HL-60 (cell line): ENCODE data around the gene TLR5.

ENCODE experiments used
- GABPA ChIP-seq: IDR thresholded peaks from 2 replicates; pipeline ENCODE4 v1.6.1; 2012; ENCODE audit warnings: low read depth
- POLR2AphosphoS5 ChIP-seq: IDR thresholded peaks from 2 replicates; pipeline ENCODE4 v1.6.1; 2012; ENCODE audit warnings: low read depth
- SPI1 ChIP-seq: IDR thresholded peaks from 2 replicates; pipeline ENCODE4 v1.6.1; 2012; ENCODE audit warnings: low read depth, mild to moderate bottlenecking, borderline replicate concordance
- TF ChIP-seq, protein P1 (sequence below): IDR thresholded peaks from one replicate; pipeline ENCODE4 v1.5.1; 2011; ENCODE audit warnings: low read length, control low read depth, inconsistent platforms; ENCODE audit not compliant: insufficient read depth
- TF ChIP-seq, protein P2 (sequence below): IDR thresholded peaks from 2 replicates; pipeline ENCODE4 v1.6.1; 2012; ENCODE audit warnings: low read depth; ENCODE audit not compliant: insufficient replicate concordance

DNA sequence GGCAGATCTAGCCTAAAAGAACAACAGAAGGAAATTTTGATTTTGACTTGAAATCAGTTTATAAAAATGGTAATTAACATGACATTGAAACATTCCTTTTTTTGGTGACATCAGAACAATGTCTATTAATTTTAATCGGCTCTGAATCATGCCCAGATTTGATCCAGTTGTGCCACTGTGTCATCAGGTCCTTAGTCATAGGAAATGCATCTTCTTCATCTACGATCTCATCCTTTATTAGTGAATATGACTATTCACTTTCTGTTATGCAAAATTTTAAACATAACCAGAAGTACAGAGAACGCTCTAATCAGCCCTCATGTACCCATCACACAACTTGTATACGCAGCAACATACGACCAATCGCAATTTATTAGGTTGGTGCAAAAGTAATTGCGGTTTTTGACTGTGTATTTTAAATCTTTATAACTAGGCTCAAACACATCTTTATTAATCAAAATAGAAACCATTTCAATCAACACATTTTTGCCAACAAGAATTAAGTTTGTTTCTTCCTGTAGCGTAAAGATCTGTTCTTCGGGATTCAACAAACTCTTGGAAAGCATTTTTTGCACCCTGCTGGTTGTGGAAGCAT lies 40.3 kb upstream of the TLR5 start:
- TF ChIP-seq, protein P1, sequence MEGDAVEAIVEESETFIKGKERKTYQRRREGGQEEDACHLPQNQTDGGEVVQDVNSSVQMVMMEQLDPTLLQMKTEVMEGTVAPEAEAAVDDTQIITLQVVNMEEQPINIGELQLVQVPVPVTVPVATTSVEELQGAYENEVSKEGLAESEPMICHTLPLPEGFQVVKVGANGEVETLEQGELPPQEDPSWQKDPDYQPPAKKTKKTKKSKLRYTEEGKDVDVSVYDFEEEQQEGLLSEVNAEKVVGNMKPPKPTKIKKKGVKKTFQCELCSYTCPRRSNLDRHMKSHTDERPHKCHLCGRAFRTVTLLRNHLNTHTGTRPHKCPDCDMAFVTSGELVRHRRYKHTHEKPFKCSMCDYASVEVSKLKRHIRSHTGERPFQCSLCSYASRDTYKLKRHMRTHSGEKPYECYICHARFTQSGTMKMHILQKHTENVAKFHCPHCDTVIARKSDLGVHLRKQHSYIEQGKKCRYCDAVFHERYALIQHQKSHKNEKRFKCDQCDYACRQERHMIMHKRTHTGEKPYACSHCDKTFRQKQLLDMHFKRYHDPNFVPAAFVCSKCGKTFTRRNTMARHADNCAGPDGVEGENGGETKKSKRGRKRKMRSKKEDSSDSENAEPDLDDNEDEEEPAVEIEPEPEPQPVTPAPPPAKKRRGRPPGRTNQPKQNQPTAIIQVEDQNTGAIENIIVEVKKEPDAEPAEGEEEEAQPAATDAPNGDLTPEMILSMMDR: no peak
- TF ChIP-seq POLR2AphosphoS5 (no peak), SPI1 (no peak), GABPA (no peak)
- TF ChIP-seq, protein P2, sequence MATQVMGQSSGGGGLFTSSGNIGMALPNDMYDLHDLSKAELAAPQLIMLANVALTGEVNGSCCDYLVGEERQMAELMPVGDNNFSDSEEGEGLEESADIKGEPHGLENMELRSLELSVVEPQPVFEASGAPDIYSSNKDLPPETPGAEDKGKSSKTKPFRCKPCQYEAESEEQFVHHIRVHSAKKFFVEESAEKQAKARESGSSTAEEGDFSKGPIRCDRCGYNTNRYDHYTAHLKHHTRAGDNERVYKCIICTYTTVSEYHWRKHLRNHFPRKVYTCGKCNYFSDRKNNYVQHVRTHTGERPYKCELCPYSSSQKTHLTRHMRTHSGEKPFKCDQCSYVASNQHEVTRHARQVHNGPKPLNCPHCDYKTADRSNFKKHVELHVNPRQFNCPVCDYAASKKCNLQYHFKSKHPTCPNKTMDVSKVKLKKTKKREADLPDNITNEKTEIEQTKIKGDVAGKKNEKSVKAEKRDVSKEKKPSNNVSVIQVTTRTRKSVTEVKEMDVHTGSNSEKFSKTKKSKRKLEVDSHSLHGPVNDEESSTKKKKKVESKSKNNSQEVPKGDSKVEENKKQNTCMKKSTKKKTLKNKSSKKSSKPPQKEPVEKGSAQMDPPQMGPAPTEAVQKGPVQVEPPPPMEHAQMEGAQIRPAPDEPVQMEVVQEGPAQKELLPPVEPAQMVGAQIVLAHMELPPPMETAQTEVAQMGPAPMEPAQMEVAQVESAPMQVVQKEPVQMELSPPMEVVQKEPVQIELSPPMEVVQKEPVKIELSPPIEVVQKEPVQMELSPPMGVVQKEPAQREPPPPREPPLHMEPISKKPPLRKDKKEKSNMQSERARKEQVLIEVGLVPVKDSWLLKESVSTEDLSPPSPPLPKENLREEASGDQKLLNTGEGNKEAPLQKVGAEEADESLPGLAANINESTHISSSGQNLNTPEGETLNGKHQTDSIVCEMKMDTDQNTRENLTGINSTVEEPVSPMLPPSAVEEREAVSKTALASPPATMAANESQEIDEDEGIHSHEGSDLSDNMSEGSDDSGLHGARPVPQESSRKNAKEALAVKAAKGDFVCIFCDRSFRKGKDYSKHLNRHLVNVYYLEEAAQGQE: no peak
